Measurements from ENCODE around the gene GRM7. TPM values are rescaled to one million over a fixed set of nuclear protein-coding genes. Genes with fewer than 3 reads are reported as not detected.

The GRM7 gene
- total RNA-seq, result not detected

DNA sequence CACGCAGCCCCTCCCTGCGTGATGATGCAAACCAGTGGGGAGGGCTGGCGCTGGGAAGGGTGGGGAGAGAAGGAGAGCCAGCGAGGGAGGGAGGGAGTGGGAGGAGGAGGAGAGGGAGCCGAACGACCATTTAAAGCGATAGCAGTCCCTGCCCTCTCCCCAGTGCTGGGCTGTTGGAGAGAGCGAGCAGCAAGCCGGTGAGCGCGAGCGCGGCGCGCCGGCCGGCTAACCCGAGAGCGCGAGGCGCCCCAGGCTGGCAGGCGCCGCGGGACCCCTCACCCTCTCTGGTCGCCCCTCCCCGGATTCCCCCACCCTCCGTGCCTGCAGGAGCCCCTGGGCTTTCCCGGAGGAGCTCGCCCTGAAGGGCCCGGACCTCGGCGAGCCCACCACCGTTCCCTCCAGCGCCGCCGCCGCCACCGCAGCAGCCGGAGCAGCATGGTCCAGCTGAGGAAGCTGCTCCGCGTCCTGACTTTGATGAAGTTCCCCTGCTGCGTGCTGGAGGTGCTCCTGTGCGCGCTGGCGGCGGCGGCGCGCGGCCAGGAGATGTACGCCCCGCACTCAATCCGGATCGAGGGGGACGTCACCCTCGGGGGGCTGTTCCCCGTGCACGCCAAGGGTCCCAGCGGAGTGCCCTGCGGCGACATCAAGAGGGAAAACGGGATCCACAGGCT lies at the start of gene GRM7:
Gene GRM7 (plus strand): TSS at position 162 of the 671 bp plus-strand sequence.
- no peak within 1 kb of the TSS for H3K27ac ChIP-seq
- DNase-seq, result no peak
- no peak for TF ChIP-seq POLR2A (IDR thresholded peaks at IDR 0.05)
- TF ChIP-seq, protein P1, sequence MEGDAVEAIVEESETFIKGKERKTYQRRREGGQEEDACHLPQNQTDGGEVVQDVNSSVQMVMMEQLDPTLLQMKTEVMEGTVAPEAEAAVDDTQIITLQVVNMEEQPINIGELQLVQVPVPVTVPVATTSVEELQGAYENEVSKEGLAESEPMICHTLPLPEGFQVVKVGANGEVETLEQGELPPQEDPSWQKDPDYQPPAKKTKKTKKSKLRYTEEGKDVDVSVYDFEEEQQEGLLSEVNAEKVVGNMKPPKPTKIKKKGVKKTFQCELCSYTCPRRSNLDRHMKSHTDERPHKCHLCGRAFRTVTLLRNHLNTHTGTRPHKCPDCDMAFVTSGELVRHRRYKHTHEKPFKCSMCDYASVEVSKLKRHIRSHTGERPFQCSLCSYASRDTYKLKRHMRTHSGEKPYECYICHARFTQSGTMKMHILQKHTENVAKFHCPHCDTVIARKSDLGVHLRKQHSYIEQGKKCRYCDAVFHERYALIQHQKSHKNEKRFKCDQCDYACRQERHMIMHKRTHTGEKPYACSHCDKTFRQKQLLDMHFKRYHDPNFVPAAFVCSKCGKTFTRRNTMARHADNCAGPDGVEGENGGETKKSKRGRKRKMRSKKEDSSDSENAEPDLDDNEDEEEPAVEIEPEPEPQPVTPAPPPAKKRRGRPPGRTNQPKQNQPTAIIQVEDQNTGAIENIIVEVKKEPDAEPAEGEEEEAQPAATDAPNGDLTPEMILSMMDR (IDR thresholded peaks at IDR 0.05 in 4 of 5, conservative IDR thresholded peaks at IDR 0.05 in 1 of 5), result no peak
- intact Hi-C loops (cut with DNase I; ENCODE audit: low total_unique reads) (no loop called here), in situ Hi-C loops (cut with MboI; ENCODE audit: low sequenced_read_pairs in 4 of 4) (no loop called here)
- H3K4me1 ChIP-seq, result no peaks in the 10 kb centered on the region
- H3K27me3 ChIP-seq, result peaks cover 9 to 22% (median 14%) of the 10 kb centered on the region in 3 donors
- no peaks in the 10 kb centered on the region for H3K9me3 ChIP-seq
- no peaks in the 10 kb centered on the region for H3K36me3 ChIP-seq
- ATAC-seq, result no peak
- H3K4me3 ChIP-seq, result no peak within 1 kb of the TSS

DNA sequence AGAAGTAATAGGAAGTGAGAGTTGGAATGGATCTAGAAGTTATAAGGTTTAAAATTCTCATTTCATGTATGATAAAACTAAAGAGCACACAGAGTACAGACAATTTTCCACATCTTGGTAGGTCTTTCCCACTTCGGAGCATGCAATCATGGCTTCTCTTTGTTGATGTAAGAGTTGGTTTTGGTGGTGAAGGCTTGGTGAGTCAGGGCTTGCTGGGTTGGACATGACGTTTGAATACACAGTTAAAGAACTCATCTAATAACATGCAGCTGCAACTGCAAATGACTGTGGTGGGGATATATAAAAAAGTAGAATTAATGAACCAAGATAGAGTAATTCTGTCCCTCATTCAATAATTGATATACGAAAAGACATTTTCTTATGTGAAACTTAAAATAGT lies 39.5 kb upstream of the GRM7 start:
- Histone ChIP-seq H3K36me3 (no peaks in the 10 kb centered on the region), H3K27me3 (no peaks in the 10 kb centered on the region), H3K27ac (no peak overlapping the region), H3K4me1 (no peaks in the 10 kb centered on the region), H3K9me3 (no peaks in the 10 kb centered on the region), H3K4me3 (no peak overlapping the region)
- TF ChIP-seq, protein P1 (IDR thresholded peaks at IDR 0.05 in 4 of 5, conservative IDR thresholded peaks at IDR 0.05 in 1 of 5), result no peak
- no peak for TF ChIP-seq POLR2A (IDR thresholded peaks at IDR 0.05)
- DNase-seq (no peak), ATAC-seq (no peak)
- in situ Hi-C loops (cut with MboI; ENCODE audit: low sequenced_read_pairs in 4 of 4), result no loop called here
- intact Hi-C loops (cut with DNase I; ENCODE audit: low total_unique reads), result no loop called here

DNA sequence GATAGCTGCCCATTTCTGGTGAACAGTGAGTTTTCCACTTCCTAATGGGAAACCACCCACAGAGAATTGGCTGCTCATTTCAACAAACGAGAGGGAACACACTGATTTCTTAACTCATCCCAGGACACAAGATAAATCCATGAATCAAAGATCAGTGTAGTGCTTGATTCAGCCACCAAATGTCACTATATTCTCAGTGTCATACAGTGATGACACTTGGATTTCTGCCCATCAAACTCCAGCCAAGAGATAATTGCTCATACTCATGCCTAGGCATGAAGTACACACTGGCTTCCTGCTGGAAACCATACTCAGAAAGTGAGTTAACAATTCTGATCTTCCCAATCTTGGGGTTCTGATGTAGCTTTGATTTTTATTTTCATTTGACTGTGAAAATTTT lies 35.4 kb upstream of the GRM7 start:
- H3K4me3 ChIP-seq, result no peak overlapping the region
- in situ Hi-C loops (cut with MboI; ENCODE audit: low sequenced_read_pairs in 4 of 4), result no loop called here
- intact Hi-C loops (cut with DNase I; ENCODE audit: low total_unique reads), result no loop called here
- TF ChIP-seq, protein P1 (IDR thresholded peaks at IDR 0.05 in 4 of 5, conservative IDR thresholded peaks at IDR 0.05 in 1 of 5), result no peak
- no peak for TF ChIP-seq POLR2A (IDR thresholded peaks at IDR 0.05)
- H3K27me3 ChIP-seq, result no peaks in the 10 kb centered on the region
- no peak for DNase-seq
- H3K36me3 ChIP-seq, result no peaks in the 10 kb centered on the region
- ATAC-seq, result no peak
- H3K27ac ChIP-seq, result no peak overlapping the region
- no peaks in the 10 kb centered on the region for H3K9me3 ChIP-seq
- H3K4me1 ChIP-seq, result no peaks in the 10 kb centered on the region

DNA sequence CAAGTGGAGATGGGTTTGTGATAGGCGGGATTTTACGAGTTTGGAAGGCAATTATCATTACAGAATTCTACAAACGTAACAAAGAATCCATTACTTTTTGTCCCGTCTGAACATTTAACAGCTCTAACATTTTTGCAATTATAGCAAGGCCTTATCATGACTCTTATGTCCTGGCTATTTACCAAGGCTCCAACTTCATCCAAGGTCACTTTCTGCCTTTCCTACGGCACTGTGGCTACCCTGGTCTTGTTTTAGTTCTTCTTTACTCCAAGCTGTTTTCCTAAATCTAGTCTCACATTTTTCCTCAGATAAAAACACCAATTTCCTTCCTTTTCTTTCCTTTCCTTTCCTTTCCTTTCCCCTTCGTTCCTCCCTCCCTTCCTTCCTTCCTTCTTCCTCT lies 33.5 kb upstream of the GRM7 start:
- intact Hi-C loops (cut with DNase I; ENCODE audit: low total_unique reads) (no loop called here), in situ Hi-C loops (cut with MboI; ENCODE audit: low sequenced_read_pairs in 4 of 4) (no loop called here)
- no peaks in the 10 kb centered on the region for H3K27me3 ChIP-seq
- TF ChIP-seq, protein P1 (IDR thresholded peaks at IDR 0.05 in 4 of 5, conservative IDR thresholded peaks at IDR 0.05 in 1 of 5), result no peak
- no peak for TF ChIP-seq POLR2A (IDR thresholded peaks at IDR 0.05)
- no peaks in the 10 kb centered on the region for H3K9me3 ChIP-seq
- no peak for DNase-seq
- no peaks in the 10 kb centered on the region for H3K36me3 ChIP-seq
- ATAC-seq, result no peak
- H3K4me1 ChIP-seq, result no peaks in the 10 kb centered on the region
- no peak overlapping the region for H3K27ac ChIP-seq
- H3K4me3 ChIP-seq, result no peak overlapping the region

DNA sequence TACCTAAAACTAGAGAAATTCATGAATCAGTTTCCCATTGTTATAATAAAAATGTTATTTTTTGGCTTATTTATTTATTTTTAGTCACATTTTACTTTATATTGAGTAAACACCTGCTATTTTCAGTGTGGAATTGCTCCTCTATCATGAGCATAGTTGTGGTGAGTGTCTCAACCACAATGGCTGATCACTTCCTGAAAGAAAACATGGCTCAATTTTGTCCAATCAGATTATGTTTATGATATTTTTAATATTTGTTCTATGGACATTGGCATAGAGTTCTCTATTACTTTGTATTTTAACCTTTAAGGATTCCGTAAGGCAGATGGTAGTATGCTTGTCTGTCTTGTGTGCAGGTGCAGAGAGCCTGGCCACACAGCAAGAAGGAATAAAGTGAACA lies 16.2 kb upstream of the GRM7 start:
- no peak for TF ChIP-seq POLR2A (IDR thresholded peaks at IDR 0.05)
- Histone ChIP-seq H3K4me3 (no peak overlapping the region), H3K27ac (no peak overlapping the region), H3K9me3 (no peaks in the 10 kb centered on the region), H3K36me3 (no peaks in the 10 kb centered on the region), H3K4me1 (no peaks in the 10 kb centered on the region), H3K27me3 (no peaks in the 10 kb centered on the region)
- no peak for DNase-seq
- intact Hi-C loops (cut with DNase I; ENCODE audit: low total_unique reads) (no loop called here), in situ Hi-C loops (cut with MboI; ENCODE audit: low sequenced_read_pairs in 4 of 4) (no loop called here)
- ATAC-seq, result no peak

All from gastrocnemius medialis (tissue), 4 donors.